IPS-18c (cell line): ENCODE results near the gene DAG1.
"Not testable (repeated sequence)": the region's sequence is repeated elsewhere in the genome, so short reads cannot be mapped to it uniquely, and the experiment has no call there.

Source experiments
- H3K4me3 ChIP-seq: 2 replicates; pipeline ENCODE4 v1.7.0; 2013; ENCODE audit warnings: low read depth, mild to moderate bottlenecking, low read length, moderate library complexity; ENCODE audit not compliant: insufficient read depth
- H3K9me3 ChIP-seq: one replicate; pipeline ENCODE4 v1.6.1; 2013; ENCODE audit warnings: mild to moderate bottlenecking, low read length, moderate library complexity; ENCODE audit not compliant: control insufficient read depth, insufficient read depth

Gene DAG1

GRCh38 chr3:49465270-49466034 lies 4.6 kb upstream of the DAG1 start:
- H3K9me3 ChIP-seq = no peaks in the 10 kb centered on the region
- H3K4me3 ChIP-seq = no peak overlapping the region

GRCh38 chr3:49466085-49466484 lies 4.0 kb upstream of the DAG1 start:
- Histone ChIP-seq H3K4me3 (no peak overlapping the region), H3K9me3 (no peaks in the 10 kb centered on the region)

- Histone ChIP-seq H3K4me3 (peak overlapping the region; percentile 43), H3K9me3 (no peaks in the 10 kb centered on the region)
Measured at GRCh38 chr3:49469037-49469935, 781 bp upstream of the DAG1 start.

- Histone ChIP-seq H3K9me3 (no peaks in the 10 kb centered on the region), H3K4me3 (peak overlapping the region; percentile 93)
Measured at GRCh38 chr3:49470714-49471420, 800 bp downstream of the DAG1 start.

GRCh38 chr3:49471856-49472495 lies 1.9 kb downstream of the DAG1 start:
- peak overlapping the region; percentile 93; the same call in 1 of the 2 replicates for H3K4me3 ChIP-seq

GRCh38 chr3:49476563-49476962 lies 6.5 kb downstream of the DAG1 start:
- no peak overlapping the region for H3K4me3 ChIP-seq

More at GRCh38 chr3:49471856-49472495, 1.9 kb downstream of the DAG1 start:
- no peaks in the 10 kb centered on the region for H3K9me3 ChIP-seq

GRCh38 chr3:49482766-49483165 lies 12.7 kb downstream of the DAG1 start:
- H3K4me3 ChIP-seq = no peak overlapping the region
- peaks cover 5% of the 10 kb centered on the region for H3K9me3 ChIP-seq

More at GRCh38 chr3:49476563-49476962, 6.5 kb downstream of the DAG1 start:
- peaks cover 2% of the 10 kb centered on the region for H3K9me3 ChIP-seq

GRCh38 chr3:49484471-49484870 lies 14.4 kb downstream of the DAG1 start:
- Histone ChIP-seq H3K4me3 (no peak overlapping the region), H3K9me3 (peaks cover 5% of the 10 kb centered on the region)

GRCh38 chr3:49489247-49489646 lies 19.2 kb downstream of the DAG1 start:
- no peak overlapping the region for H3K4me3 ChIP-seq

GRCh38 chr3:49492969-49493368 lies 22.9 kb downstream of the DAG1 start:
- no peaks in the 10 kb centered on the region for H3K9me3 ChIP-seq
- H3K4me3 ChIP-seq = no peak overlapping the region

More at GRCh38 chr3:49489247-49489646, 19.2 kb downstream of the DAG1 start:
- peaks cover 3% of the 10 kb centered on the region for H3K9me3 ChIP-seq

- no peak overlapping the region for H3K4me3 ChIP-seq
- H3K9me3 ChIP-seq = no peaks in the 10 kb centered on the region
Measured at GRCh38 chr3:49493901-49494300, 23.8 kb downstream of the DAG1 start.

- H3K9me3 ChIP-seq = no peaks in the 10 kb centered on the region
Measured at GRCh38 chr3:49495023-49495422, 25.0 kb downstream of the DAG1 start.

GRCh38 chr3:49496845-49497244 lies 26.8 kb downstream of the DAG1 start:
- not testable (repeated sequence) for H3K9me3 ChIP-seq

More at GRCh38 chr3:49495023-49495422, 25.0 kb downstream of the DAG1 start:
- H3K4me3 ChIP-seq = no peak overlapping the region

GRCh38 chr3:49497606-49498005 lies 27.5 kb downstream of the DAG1 start:
- no peaks in the 10 kb centered on the region for H3K9me3 ChIP-seq
- H3K4me3 ChIP-seq = no peak overlapping the region

More at GRCh38 chr3:49496845-49497244, 26.8 kb downstream of the DAG1 start:
- H3K4me3 ChIP-seq = not testable (repeated sequence)

- Histone ChIP-seq H3K4me3 (no peak overlapping the region), H3K9me3 (no peaks in the 10 kb centered on the region)
Measured at GRCh38 chr3:49498239-49498638, 28.2 kb downstream of the DAG1 start.

- H3K9me3 ChIP-seq = no peaks in the 10 kb centered on the region
- no peak overlapping the region for H3K4me3 ChIP-seq
Measured at GRCh38 chr3:49498648-49499047, 28.6 kb downstream of the DAG1 start.

GRCh38 chr3:49500205-49500731 lies 30.2 kb downstream of the DAG1 start:
- Histone ChIP-seq H3K4me3 (no peak overlapping the region), H3K9me3 (no peaks in the 10 kb centered on the region)
